RCC 7860 (cell line): ENCODE results near the gene FOXD4L3.
"Not testable (repeated sequence)": the region's sequence is repeated elsewhere in the genome, so short reads cannot be mapped to it uniquely, and the experiment has no call there.

ENCODE experiments used
- DNase-seq: peaks from one replicate; pipeline ENCODE4 v3.0.0-alpha.2; 2015; ENCODE audit warnings: low spot score
- FAIRE-seq: peaks from 2 replicates; lab custom pipeline; 2012; peaks lifted over from hg19 to GRCh38; lab: Jason Lieb, UNC

FOXD4L3 gene

DNA sequence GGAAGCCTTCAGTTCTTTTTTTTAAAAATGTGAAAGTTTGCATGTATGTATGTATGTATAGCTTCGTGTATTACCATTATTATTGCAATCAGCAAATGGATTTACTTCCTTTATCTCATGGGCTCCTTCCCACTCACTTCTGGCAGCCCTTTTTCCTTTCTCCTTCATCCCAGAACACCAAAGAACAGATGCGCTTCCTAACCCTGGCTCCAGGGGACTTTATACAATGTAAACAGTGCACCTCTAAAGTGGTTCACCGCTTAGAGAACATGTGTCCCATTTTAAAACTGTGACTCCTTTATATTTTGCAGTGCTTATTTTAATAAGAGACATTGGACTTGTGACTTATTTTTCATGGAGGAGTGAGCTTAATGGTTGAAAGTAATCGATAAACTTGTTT lies 40.6 kb downstream of the FOXD4L3 start:
- not testable (repeated sequence) for FAIRE-seq, DNase-seq

DNA sequence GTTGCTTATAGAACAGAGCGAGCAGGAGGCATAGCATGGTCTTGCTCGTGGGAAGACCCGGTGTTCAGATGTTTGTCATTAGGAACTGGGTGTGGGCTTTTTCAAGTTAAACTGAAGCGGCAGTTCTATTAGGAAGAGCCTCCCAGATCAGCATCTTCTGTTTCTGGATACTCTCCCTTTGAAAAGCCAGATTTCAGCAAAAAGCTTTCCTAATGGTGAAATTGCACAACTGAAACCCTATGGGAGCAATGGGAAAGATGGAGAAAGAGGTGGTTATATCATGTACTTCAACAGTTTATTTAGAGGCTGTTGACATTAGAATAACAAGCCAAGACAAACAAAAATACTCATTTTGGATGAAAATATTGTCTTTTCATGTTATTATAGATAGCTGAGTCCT lies 41.3 kb downstream of the FOXD4L3 start:
- FAIRE-seq, DNase-seq: not testable (repeated sequence)

- not testable (repeated sequence) for FAIRE-seq, DNase-seq
Measured at GRCh38 chr9:68351689-68352088, 49.0 kb downstream of the FOXD4L3 start.
